Measurements from ENCODE around the gene RAET1E.
"Not testable (repeated sequence)": the region's sequence is repeated elsewhere in the genome, so short reads cannot be mapped to it uniquely, and the experiment has no call there.

RAET1E gene

GRCh38 chr6:149897855-149898744 is at the start of gene RAET1E:
Gene RAET1E, minus strand, starts transcription at chr6:149898113. Its CDS starts 7,212 bp downstream, at chr6:149890901.
- DNase-seq = no peak

- not testable (repeated sequence) for DNase-seq
Observed at GRCh38 chr6:149947533-149947932, 49.6 kb upstream of the RAET1E start.

GRCh38 chr6:149946631-149947030 is 48.7 kb upstream of the RAET1E start:
- DNase-seq = not testable (repeated sequence)

GRCh38 chr6:149945276-149945675 is 47.4 kb upstream of the RAET1E start:
- not testable (repeated sequence) for DNase-seq

GRCh38 chr6:149943321-149943720 is 45.4 kb upstream of the RAET1E start:
- not testable (repeated sequence) for DNase-seq

GRCh38 chr6:149942461-149942829 is 44.5 kb upstream of the RAET1E start:
- no peak for DNase-seq

GRCh38 chr6:149941583-149942460 is 43.9 kb upstream of the RAET1E start, which contains the start of gene ULBP2:
Gene ULBP2, plus strand, starts transcription at chr6:149942014. Its CDS starts 59 bp downstream, at chr6:149942073.
- DNase-seq = peak; percentile 61

GRCh38 chr6:149940672-149940982 is 42.7 kb upstream of the RAET1E start:
- DNase-seq = no peak

GRCh38 chr6:149939909-149940671 is 42.2 kb upstream of the RAET1E start:
- DNase-seq = no peak

- no peak for DNase-seq
Observed at GRCh38 chr6:149939356-149939648, 41.4 kb upstream of the RAET1E start.

GRCh38 chr6:149938571-149939355 is 40.9 kb upstream of the RAET1E start:
- no peak for DNase-seq

GRCh38 chr6:149938013-149938570 is 40.2 kb upstream of the RAET1E start:
- not testable (repeated sequence) for DNase-seq

- no peak for DNase-seq
Observed at GRCh38 chr6:149936743-149937142, 38.8 kb upstream of the RAET1E start.

- DNase-seq = no peak
Observed at GRCh38 chr6:149935668-149936067, 37.8 kb upstream of the RAET1E start.

GRCh38 chr6:149935246-149935645 is 37.3 kb upstream of the RAET1E start:
- DNase-seq = no peak

GRCh38 chr6:149934249-149935156 is 36.6 kb upstream of the RAET1E start:
- peak; percentile 66 for DNase-seq

GRCh38 chr6:149933461-149933860 is 35.5 kb upstream of the RAET1E start:
- DNase-seq = no peak

- no peak for DNase-seq
Observed at GRCh38 chr6:149933036-149933435, 35.1 kb upstream of the RAET1E start.

- DNase-seq = no peak
Observed at GRCh38 chr6:149931501-149931900, 33.6 kb upstream of the RAET1E start.

GRCh38 chr6:149929422-149929821 is 31.5 kb upstream of the RAET1E start:
- DNase-seq = no peak

GRCh38 chr6:149927025-149927424 is 29.1 kb upstream of the RAET1E start:
- not testable (repeated sequence) for DNase-seq

Measured in DMS153 (cell line).